ENCODE results near the gene ECI2.

- TF ChIP-seq POLR2A (IDR thresholded peaks at IDR 0.05; ENCODE audit: low read length) (no peak), GATA1 (IDR thresholded peaks at IDR 0.05; ENCODE audit: low read depth, low read length) (no peak)
These were observed 34.7 kb downstream of the ECI2 start for GRCh38 chr6:4100655-4101054.
